H9 (cell line): ENCODE data around the gene ADAM23. TPM values are rescaled to one million over a fixed set of nuclear protein-coding genes. Genes with fewer than 3 reads are reported as not detected.

Source experiments
- DNase-seq: peaks from one replicate; pipeline ENCODE4 v3.0.0-alpha.2; 2017
- H2AFZ ChIP-seq: one replicate; pipeline ENCODE4 v1.6.1; 2013; ENCODE audit warnings: mild to moderate bottlenecking, low read length, control low read depth, moderate library complexity
- H2AK5ac ChIP-seq: 2 replicates; pipeline ENCODE4 v1.6.1; 2013; ENCODE audit warnings: low read length, control low read depth, mixed read lengths; ENCODE audit not compliant: insufficient read length
- H2BK120ac ChIP-seq: one replicate; pipeline ENCODE4 v1.6.1; 2013; ENCODE audit warnings: low read depth, mild to moderate bottlenecking, low read length, control low read depth, inconsistent platforms; ENCODE audit not compliant: poor library complexity, severe bottlenecking
- H2BK12ac ChIP-seq: 2 replicates; pipeline ENCODE4 v1.6.1; 2013; ENCODE audit warnings: low read length, control low read depth, mixed read lengths, low read depth; ENCODE audit not compliant: insufficient read length
- H2BK15ac ChIP-seq: 2 replicates; pipeline ENCODE4 v1.6.1; 2013; ENCODE audit warnings: low read depth, low read length, control low read depth
- H2BK20ac ChIP-seq: one replicate; pipeline ENCODE4 v1.6.1; 2013; ENCODE audit warnings: low read depth, mild to moderate bottlenecking, low read length, control low read depth, inconsistent platforms; ENCODE audit not compliant: poor library complexity, severe bottlenecking
- H2BK5ac ChIP-seq: 2 replicates; pipeline ENCODE4 v1.6.1; 2013; ENCODE audit warnings: low read length, control low read depth, mixed read lengths; ENCODE audit not compliant: insufficient read length
- H3K14ac ChIP-seq: 2 replicates; pipeline ENCODE4 v1.6.1; 2013; ENCODE audit warnings: low read length, control low read depth; ENCODE audit not compliant: insufficient read depth
- H3K18ac ChIP-seq: 2 replicates; pipeline ENCODE4 v1.6.1; 2013; ENCODE audit warnings: low read depth, mild to moderate bottlenecking, mixed read lengths, low read length, control low read depth; ENCODE audit not compliant: insufficient read length
- H3K23ac ChIP-seq: 2 replicates; pipeline ENCODE4 v1.6.1; 2013; ENCODE audit warnings: low read length, control low read depth, mixed read lengths, low read depth; ENCODE audit not compliant: insufficient read length
- H3K23me2 ChIP-seq: 2 replicates; pipeline ENCODE4 v1.6.1; 2013; ENCODE audit warnings: low read depth, mild to moderate bottlenecking, mixed read lengths, low read length, control low read depth; ENCODE audit not compliant: insufficient read length, poor library complexity, severe bottlenecking
- H3K27ac ChIP-seq: 2 replicates; pipeline ENCODE4 v1.5.1; 2013; ENCODE audit warnings: low read length, control low read depth, mixed read lengths, low read depth; ENCODE audit not compliant: insufficient read length
- H3K27me3 ChIP-seq: 2 replicates; pipeline ENCODE4 v1.6.1; 2013; ENCODE audit warnings: low read length, control low read depth, inconsistent platforms; ENCODE audit not compliant: insufficient read depth
- H3K4ac ChIP-seq: 2 replicates; pipeline ENCODE4 v1.6.1; 2013; ENCODE audit warnings: low read depth, mild to moderate bottlenecking, control low read depth, inconsistent platforms, low read length, moderate library complexity
- H3K4me1 ChIP-seq: 2 replicates; pipeline ENCODE4 v1.6.1; 2013; ENCODE audit warnings: low read length, control low read depth, inconsistent platforms; ENCODE audit not compliant: insufficient read depth
- H3K4me2 ChIP-seq: 2 replicates; pipeline ENCODE4 v1.6.1; 2013; ENCODE audit warnings: low read length, control low read depth, mixed read lengths; ENCODE audit not compliant: insufficient read length, insufficient read depth
- H3K56ac ChIP-seq: 2 replicates; pipeline ENCODE4 v1.6.1; 2013; ENCODE audit warnings: low read depth, mild to moderate bottlenecking, mixed read lengths, low read length, control low read depth; ENCODE audit not compliant: insufficient read length
- H3K79me1 ChIP-seq: 2 replicates; pipeline ENCODE4 v1.6.1; 2013; ENCODE audit warnings: low read depth, mild to moderate bottlenecking, moderate library complexity, low read length, control low read depth, inconsistent platforms; ENCODE audit not compliant: insufficient read depth, poor library complexity, severe bottlenecking
- H3K79me2 ChIP-seq: 2 replicates; pipeline ENCODE4 v1.6.1; 2013; ENCODE audit warnings: low read length, control low read depth, inconsistent platforms; ENCODE audit not compliant: insufficient read depth
- H3K9ac ChIP-seq: 2 replicates; pipeline ENCODE4 v1.6.1; 2013; ENCODE audit warnings: low read length, control low read depth, mixed read lengths; ENCODE audit not compliant: insufficient read length; ENCODE audit errors: extremely low read depth
- H3K9me3 ChIP-seq: one replicate; pipeline ENCODE4 v1.6.1; 2013; ENCODE audit warnings: low read depth, low read length, inconsistent platforms; ENCODE audit not compliant: control insufficient read depth
- H3T11ph ChIP-seq: one replicate; pipeline ENCODE4 v1.6.1; 2013; ENCODE audit warnings: mild to moderate bottlenecking, low read length, control low read depth, inconsistent platforms
- H4K20me1 ChIP-seq: one replicate; pipeline ENCODE4 v1.6.1; 2013; ENCODE audit not compliant: control insufficient read depth, insufficient read length, insufficient read depth
- H4K5ac ChIP-seq: 2 replicates; pipeline ENCODE4 v1.6.1; 2013; ENCODE audit warnings: low read depth, mild to moderate bottlenecking, mixed read lengths, low read length, control low read depth; ENCODE audit not compliant: insufficient read length
- H4K8ac ChIP-seq: replicated peaks from 2 replicates; pipeline ENCODE4 v1.6.1; 2013; ENCODE audit warnings: low read length, control low read depth, mixed read lengths, low read depth; ENCODE audit not compliant: insufficient read length
- H4K91ac ChIP-seq: 2 replicates; pipeline ENCODE4 v1.6.1; 2013; ENCODE audit warnings: low read depth, mild to moderate bottlenecking, moderate library complexity, mixed read lengths, low read length, control low read depth; ENCODE audit not compliant: insufficient read length
- H3K27ac Mint-ChIP-seq, 3 experiments: 2 replicates in 2 of 3; 3 replicates in 1 of 3; pipeline ENCODE4 v1.8.0; 2020 to 2021; ENCODE audit warnings: mixed read lengths in 3 of 3, mild to moderate bottlenecking in 1 of 3, moderate library complexity in 1 of 3
- H3K27me3 Mint-ChIP-seq: 2 replicates; pipeline ENCODE4 v1.8.0; 2021; ENCODE audit warnings: low read depth, mild to moderate bottlenecking, moderate library complexity, mixed read lengths
- H3K36me3 Mint-ChIP-seq, 3 experiments: 2 replicates in 2 of 3; 3 replicates in 1 of 3; pipeline ENCODE4 v1.8.0; 2020 to 2021; ENCODE audit warnings: low read depth in 3 of 3, mixed read lengths in 3 of 3; ENCODE audit not compliant: insufficient read depth in 1 of 3
- H3K4me1 Mint-ChIP-seq, 2 experiments: 2 replicates each; pipeline ENCODE4 v1.8.0; 2020; ENCODE audit warnings: mixed read lengths in 2 of 2
- H3K4me3 Mint-ChIP-seq, 2 experiments: 2 replicates in 1 of 2; 3 replicates in 1 of 2; pipeline ENCODE4 v1.8.0; 2020 to 2021; ENCODE audit warnings: mild to moderate bottlenecking in 2 of 2, mixed read lengths in 2 of 2, moderate library complexity in 1 of 2
- H3K9me3 Mint-ChIP-seq, 2 experiments: 2 replicates in 1 of 2; 3 replicates in 1 of 2; pipeline ENCODE4 v1.8.0; 2020; ENCODE audit warnings: mild to moderate bottlenecking in 2 of 2, mixed read lengths in 2 of 2, moderate library complexity in 1 of 2
- WGBS: extraction: QIAGEN DNeasy Blood & Tissue Kit; methylation state at CpG from one replicate; pipeline ENCODE4 v1.1.7; 2013; ENCODE audit warnings: missing lambda C conversion rate, low lambda C conversion rate, mixed read lengths; ENCODE audit not compliant: insufficient read length; ENCODE audit errors: extremely low coverage; 5-methylcytosine and 5-hydroxymethylcytosine counted together
- total RNA-seq: library from RNA; stranded (reverse); gene quantifications from 2 replicates; pipeline ENCODE4 v1.2.1, GENCODE V29; 2021
- TF ChIP-seq, protein P1 (sequence below): fragments of 200-600 bp; sonication (generic); conservative IDR thresholded peaks from 3 replicates; pipeline ENCODE4 v1.8.0; 2021; ENCODE audit warnings: antibody characterized with exemption, mild to moderate bottlenecking

The ADAM23 gene
- total RNA-seq, 1 experiment from 2014 or later, result 21.4 TPM

DNA sequence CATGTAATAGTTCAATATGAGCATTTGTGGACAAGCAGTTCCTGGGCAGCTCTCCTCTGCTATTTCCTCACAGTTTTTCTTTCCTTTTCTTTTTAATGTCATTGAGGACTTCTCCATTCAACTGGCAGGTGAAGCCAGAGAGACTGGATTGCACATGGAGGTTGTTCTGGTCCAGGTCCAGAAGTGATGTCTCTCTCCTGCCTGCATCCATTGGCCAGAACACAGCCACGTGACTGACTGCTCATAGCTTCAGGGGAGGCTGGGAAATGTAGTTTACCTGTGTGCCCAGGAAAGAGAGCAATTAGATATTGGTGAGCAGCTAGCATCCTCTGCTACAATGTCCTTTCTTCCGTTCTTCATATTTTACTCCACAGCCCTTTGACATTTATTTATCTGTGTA is 20.2 kb upstream of the ADAM23 start:
- Histone ChIP-seq H2AK5ac (no peak overlapping the region), H2BK5ac (no peak overlapping the region), H3K56ac (no peak overlapping the region), H3K23me2 (no peaks in the 10 kb centered on the region), H3K23ac (no peak overlapping the region), H4K20me1 (no peaks in the 10 kb centered on the region), H3K79me2 (no peaks in the 10 kb centered on the region), H2BK20ac (no peak overlapping the region), H3K4ac (no peak overlapping the region), H2BK120ac (no peak overlapping the region), H2BK12ac (no peak overlapping the region), H3K9me3 (no peaks in the 10 kb centered on the region), H3K27ac (no peak overlapping the region), H4K5ac (no peak overlapping the region), H3K4me1 (peaks cover 5% of the 10 kb centered on the region), H3K9ac (no peak overlapping the region), H4K91ac (no peak overlapping the region), H3K79me1 (no peaks in the 10 kb centered on the region), H3T11ph (no peak overlapping the region), H3K4me2 (no peak overlapping the region), H3K14ac (no peak overlapping the region), H2AFZ (no peak overlapping the region), H3K27me3 (no peaks in the 10 kb centered on the region), H4K8ac (no peak overlapping the region), H2BK15ac (no peak overlapping the region), H3K18ac (no peak overlapping the region)
- Mint-ChIP-seq H3K36me3 (peaks cover 0 to 8% (median 8%) of the 10 kb centered on the region in 3 experiments; a peak in 4 of 7 replicates), H3K9me3 (peaks cover 4 to 9% of the 10 kb centered on the region in 2 experiments; a peak in 4 of 5 replicates), H3K27me3 (no peaks in the 10 kb centered on the region), H3K27ac (peak overlapping the region in 1 of 3 experiments; percentile 84; a peak in 1 of 7 replicates), H3K4me3 (no peak overlapping the region), H3K4me1 (peaks cover 12 to 16% of the 10 kb centered on the region in 2 experiments)
- DNase-seq, result peak; percentile 54
- WGBS, result no CpG with 5 or more reads among the region's 2 CpGs
- TF ChIP-seq, protein P1, sequence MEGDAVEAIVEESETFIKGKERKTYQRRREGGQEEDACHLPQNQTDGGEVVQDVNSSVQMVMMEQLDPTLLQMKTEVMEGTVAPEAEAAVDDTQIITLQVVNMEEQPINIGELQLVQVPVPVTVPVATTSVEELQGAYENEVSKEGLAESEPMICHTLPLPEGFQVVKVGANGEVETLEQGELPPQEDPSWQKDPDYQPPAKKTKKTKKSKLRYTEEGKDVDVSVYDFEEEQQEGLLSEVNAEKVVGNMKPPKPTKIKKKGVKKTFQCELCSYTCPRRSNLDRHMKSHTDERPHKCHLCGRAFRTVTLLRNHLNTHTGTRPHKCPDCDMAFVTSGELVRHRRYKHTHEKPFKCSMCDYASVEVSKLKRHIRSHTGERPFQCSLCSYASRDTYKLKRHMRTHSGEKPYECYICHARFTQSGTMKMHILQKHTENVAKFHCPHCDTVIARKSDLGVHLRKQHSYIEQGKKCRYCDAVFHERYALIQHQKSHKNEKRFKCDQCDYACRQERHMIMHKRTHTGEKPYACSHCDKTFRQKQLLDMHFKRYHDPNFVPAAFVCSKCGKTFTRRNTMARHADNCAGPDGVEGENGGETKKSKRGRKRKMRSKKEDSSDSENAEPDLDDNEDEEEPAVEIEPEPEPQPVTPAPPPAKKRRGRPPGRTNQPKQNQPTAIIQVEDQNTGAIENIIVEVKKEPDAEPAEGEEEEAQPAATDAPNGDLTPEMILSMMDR, result no peak
